IPS DF 4.7 (cell line): ENCODE results near the gene MRPL41.
"Not testable (repeated sequence)": the region's sequence is repeated elsewhere in the genome, so short reads cannot be mapped to it uniquely, and the experiment has no call there.

Experiments used
- DNase-seq: peaks from one replicate; pipeline ENCODE4 v3.0.0-alpha.2; 2013; ENCODE audit warnings: low spot score; ENCODE audit errors: extremely low read depth

Gene MRPL41

GRCh38 chr9:137582286-137582860 lies 30.7 kb downstream of the MRPL41 start:
- no peak for DNase-seq

- DNase-seq = no peak
Observed at GRCh38 chr9:137583347-137583746, 31.7 kb downstream of the MRPL41 start.

GRCh38 chr9:137583957-137584356 lies 32.3 kb downstream of the MRPL41 start:
- DNase-seq = no peak

GRCh38 chr9:137586854-137587253 lies 35.2 kb downstream of the MRPL41 start:
- no peak for DNase-seq

- no peak for DNase-seq
Observed at GRCh38 chr9:137588311-137588710, 36.6 kb downstream of the MRPL41 start.

GRCh38 chr9:137588891-137589290 lies 37.2 kb downstream of the MRPL41 start:
- DNase-seq = no peak

GRCh38 chr9:137589441-137590122 lies 37.9 kb downstream of the MRPL41 start:
- no peak for DNase-seq

- no peak for DNase-seq
Observed at GRCh38 chr9:137590123-137590468, 38.4 kb downstream of the MRPL41 start.

- DNase-seq = no peak
Observed at GRCh38 chr9:137590469-137591383, 39.0 kb downstream of the MRPL41 start, which contains the start of gene ZMYND19. TSS of gene ZMYND19 (minus strand) at chr9:137590512. CDS start at chr9:137590263, 249 bp downstream.

- no peak for DNase-seq
Observed at GRCh38 chr9:137592767-137593166, 41.1 kb downstream of the MRPL41 start.

- DNase-seq = no peak
Observed at GRCh38 chr9:137593176-137593575, 41.5 kb downstream of the MRPL41 start.

GRCh38 chr9:137596577-137596976 lies 44.9 kb downstream of the MRPL41 start:
- DNase-seq = not testable (repeated sequence)

GRCh38 chr9:137598943-137599342 lies 47.3 kb downstream of the MRPL41 start:
- DNase-seq = no peak
